ENCODE measurements around the gene OR10H3. TPM values are rescaled to one million over a fixed set of nuclear protein-coding genes. Genes with fewer than 3 reads are reported as not detected.

Gene OR10H3
- total RNA-seq, 1 donor from 2014 or later = not detected

- Histone ChIP-seq H3K79me2 (ENCODE audit: insufficient read depth, low read length) (no peaks in the 10 kb centered on the region), H4K20me1 (ENCODE audit: insufficient read depth, low read length) (no peaks in the 10 kb centered on the region), H3K4me2 (ENCODE audit: low read length) (no peak overlapping the region), H3K27ac (ENCODE audit: low read depth, low read length) (no peak overlapping the region), H3K4me3 (ENCODE audit: insufficient read depth, low read depth, low read length) (no peak overlapping the region), H3K36me3 (ENCODE audit: insufficient read depth, low read length) (no peaks in the 10 kb centered on the region), H3K27me3 (ENCODE audit: insufficient read depth, low read length) (no peaks in the 10 kb centered on the region), H3K4me1 (ENCODE audit: insufficient read depth, low read length) (no peaks in the 10 kb centered on the region), H3K9me3 (ENCODE audit: insufficient read depth, low read depth, low read length) (peaks cover 1% of the 10 kb centered on the region), H2AFZ (ENCODE audit: low read depth, low read length) (no peak overlapping the region), H3K9ac (ENCODE audit: low read length) (no peak overlapping the region)
- Mint-ChIP-seq H3K36me3 (ENCODE audit: low read depth, unreplicated experiment) (no peaks in the 10 kb centered on the region), H3K27ac (ENCODE audit: unreplicated experiment) (no peak overlapping the region), H3K4me3 (ENCODE audit: unreplicated experiment) (no peak overlapping the region), H3K27me3 (ENCODE audit: low read depth, unreplicated experiment) (no peaks in the 10 kb centered on the region), H3K9me3 (ENCODE audit: unreplicated experiment) (no peaks in the 10 kb centered on the region), H3K4me1 (ENCODE audit: low read depth, unreplicated experiment) (no peaks in the 10 kb centered on the region)
- no peak for TF ChIP-seq CTCF (IDR thresholded peaks at IDR 0.05; ENCODE audit: insufficient read depth, low read depth, low read length)
- no peak for TF ChIP-seq EZH2 (IDR thresholded peaks at IDR 0.05; ENCODE audit: insufficient read depth, low read length)
- no peak for DNase-seq (ENCODE audit: low read depth)
- no peak for FAIRE-seq
Measured at GRCh38 chr19:15722956-15723355, 14.8 kb upstream of the OR10H3 start.

- H3K4me1 ChIP-seq (ENCODE audit: insufficient read depth, low read length) = no peaks in the 10 kb centered on the region
- H3K9me3 Mint-ChIP-seq (ENCODE audit: unreplicated experiment) = peaks cover 11% of the 10 kb centered on the region
- no peaks in the 10 kb centered on the region for H3K79me2 ChIP-seq (ENCODE audit: insufficient read depth, low read length)
- H3K9me3 ChIP-seq (ENCODE audit: insufficient read depth, low read depth, low read length) = no peaks in the 10 kb centered on the region
- FAIRE-seq (no peak), DNase-seq (ENCODE audit: low read depth) (no peak)
- no peak within 1 kb of the TSS for H3K27ac ChIP-seq (ENCODE audit: low read depth, low read length)
- no peaks in the 10 kb centered on the region for H3K4me1 Mint-ChIP-seq (ENCODE audit: low read depth, unreplicated experiment)
- H3K4me3 ChIP-seq (ENCODE audit: insufficient read depth, low read depth, low read length) = no peak within 1 kb of the TSS
- no peaks in the 10 kb centered on the region for H4K20me1 ChIP-seq (ENCODE audit: insufficient read depth, low read length)
- no peak within 1 kb of the TSS for H3K9ac ChIP-seq (ENCODE audit: low read length)
- no peaks in the 10 kb centered on the region for H3K36me3 Mint-ChIP-seq (ENCODE audit: low read depth, unreplicated experiment)
- H3K4me2 ChIP-seq (ENCODE audit: low read length) = no peak within 1 kb of the TSS
- H3K36me3 ChIP-seq (ENCODE audit: insufficient read depth, low read length) = no peaks in the 10 kb centered on the region
- no peaks in the 10 kb centered on the region for H3K27me3 Mint-ChIP-seq (ENCODE audit: low read depth, unreplicated experiment)
- H3K4me3 Mint-ChIP-seq (ENCODE audit: unreplicated experiment) = no peak within 1 kb of the TSS
- TF ChIP-seq EZH2 (IDR thresholded peaks at IDR 0.05; ENCODE audit: insufficient read depth, low read length) (no peak), CTCF (IDR thresholded peaks at IDR 0.05; ENCODE audit: insufficient read depth, low read depth, low read length) (no peak)
- no peak within 1 kb of the TSS for H3K27ac Mint-ChIP-seq (ENCODE audit: unreplicated experiment)
- H3K27me3 ChIP-seq (ENCODE audit: insufficient read depth, low read length) = no peaks in the 10 kb centered on the region
- no peak within 1 kb of the TSS for H2AFZ ChIP-seq (ENCODE audit: low read depth, low read length)
Measured at GRCh38 chr19:15727724-15728123, 10.1 kb upstream of the OR10H3 start, which contains the start of gene OR10H2. OR10H2 (plus strand) TSS chr19:15728024; CDS start chr19:15728044, 20 bp downstream.

- DNase-seq (ENCODE audit: low read depth) = no peak
- H3K4me1 ChIP-seq (ENCODE audit: insufficient read depth, low read length) = no peaks in the 10 kb centered on the region
- H3K4me3 Mint-ChIP-seq (ENCODE audit: unreplicated experiment) = no peak overlapping the region
- no peaks in the 10 kb centered on the region for H3K27me3 ChIP-seq (ENCODE audit: insufficient read depth, low read length)
- no peak overlapping the region for H3K9ac ChIP-seq (ENCODE audit: low read length)
- H3K36me3 ChIP-seq (ENCODE audit: insufficient read depth, low read length) = no peaks in the 10 kb centered on the region
- H3K4me1 Mint-ChIP-seq (ENCODE audit: low read depth, unreplicated experiment) = no peaks in the 10 kb centered on the region
- H2AFZ ChIP-seq (ENCODE audit: low read depth, low read length) = no peak overlapping the region
- H3K9me3 ChIP-seq (ENCODE audit: insufficient read depth, low read depth, low read length) = no peaks in the 10 kb centered on the region
- H3K27ac Mint-ChIP-seq (ENCODE audit: unreplicated experiment) = no peak overlapping the region
- H3K4me2 ChIP-seq (ENCODE audit: low read length) = no peak overlapping the region
- no peaks in the 10 kb centered on the region for H3K27me3 Mint-ChIP-seq (ENCODE audit: low read depth, unreplicated experiment)
- no peak overlapping the region for H3K4me3 ChIP-seq (ENCODE audit: insufficient read depth, low read depth, low read length)
- no peak for FAIRE-seq
- TF ChIP-seq EZH2 (IDR thresholded peaks at IDR 0.05; ENCODE audit: insufficient read depth, low read length) = no peak
- TF ChIP-seq CTCF (IDR thresholded peaks at IDR 0.05; ENCODE audit: insufficient read depth, low read depth, low read length) = no peak
- H4K20me1 ChIP-seq (ENCODE audit: insufficient read depth, low read length) = no peaks in the 10 kb centered on the region
- peaks cover 20% of the 10 kb centered on the region for H3K9me3 Mint-ChIP-seq (ENCODE audit: unreplicated experiment)
- H3K27ac ChIP-seq (ENCODE audit: low read depth, low read length) = no peak overlapping the region
- no peaks in the 10 kb centered on the region for H3K36me3 Mint-ChIP-seq (ENCODE audit: low read depth, unreplicated experiment)
- H3K79me2 ChIP-seq (ENCODE audit: insufficient read depth, low read length) = no peaks in the 10 kb centered on the region
Measured at GRCh38 chr19:15730538-15730937, 7.2 kb upstream of the OR10H3 start.

All from astrocyte (in vitro differentiated cells and primary cell).